Activated T-helper 1 cell treated with anti-CD3 and anti-CD28 coated beads, Interleukin-12 subunit alpha, Interleukin-12 subunit beta, Interleukin-2, Interleukin-4 antibody, amounts not matched to agents 30 ng/mL and 10 ng/mL and 1 ng/mL, durations not matched to agents 14 hours and 24 hours and 36 hours (primary cell): Measurements from ENCODE around the gene MAST2. TPM values are rescaled to one million over a fixed set of nuclear protein-coding genes. Genes with fewer than 3 reads are reported as not detected.
"Not testable (repeated sequence)": the region's sequence is repeated elsewhere in the genome, so short reads cannot be mapped to it uniquely, and the experiment has no call there.

ENCODE experiments used
- DNase-seq: peaks from one replicate; pipeline ENCODE4 v3.0.0; 2021; ENCODE audit warnings: low spot score
- H3K27ac Mint-ChIP-seq: one replicate; pipeline ENCODE4 v1.8.0; 2021; ENCODE audit warnings: mild to moderate bottlenecking, mixed read lengths
- H3K27me3 Mint-ChIP-seq: one replicate; pipeline ENCODE4 v1.8.0; 2022; ENCODE audit warnings: mild to moderate bottlenecking, moderate library complexity, mixed read lengths; ENCODE audit not compliant: insufficient read depth
- H3K36me3 Mint-ChIP-seq: one replicate; pipeline ENCODE4 v1.8.0; 2021; ENCODE audit warnings: low read depth, mixed read lengths
- H3K4me1 Mint-ChIP-seq: one replicate; pipeline ENCODE4 v1.8.0; 2021; ENCODE audit warnings: low read depth, mixed read lengths
- H3K4me3 Mint-ChIP-seq: one replicate; pipeline ENCODE4 v1.8.0; 2021; ENCODE audit warnings: mild to moderate bottlenecking, moderate library complexity, mixed read lengths
- H3K9me3 Mint-ChIP-seq: one replicate; pipeline ENCODE4 v1.8.0; 2021; ENCODE audit warnings: mixed read lengths
- intact Hi-C: fragments of 100-400 bp; cut with micrococcal nuclease; formaldehyde crosslinking; loops from one replicate; pipeline ENCODE4 v1.15.1; 2024
- total RNA-seq: library from RNA; stranded (reverse); gene quantifications from 2 replicates; pipeline ENCODE4 v1.2.3, GENCODE V29; 2022

The MAST2 gene
- total RNA-seq, 1 donor from 2014 or later = 32.0 TPM

DNA sequence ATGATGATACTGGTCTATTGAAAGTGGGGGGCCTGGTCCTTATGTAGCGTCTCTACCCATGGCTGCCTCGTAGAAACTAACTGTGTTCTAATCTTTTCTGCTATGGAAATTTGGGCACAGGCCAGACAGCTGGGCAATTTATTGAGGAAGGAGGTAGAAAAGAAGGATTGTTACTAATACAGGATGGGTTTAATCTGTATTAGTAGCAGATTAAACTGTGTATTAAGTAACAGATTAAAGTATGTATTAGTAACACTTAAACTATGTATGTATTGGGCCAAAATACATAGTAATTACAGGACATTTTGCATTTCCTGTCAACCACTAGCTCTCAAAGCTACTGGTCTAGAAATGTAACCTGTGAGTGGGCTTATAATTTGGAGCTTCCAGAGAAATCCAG, 142.0 kb downstream of the MAST2 start:
- peaks cover 2% of the 10 kb centered on the region for H3K36me3 Mint-ChIP-seq
- no peaks in the 10 kb centered on the region for H3K9me3 Mint-ChIP-seq
- H3K4me1 Mint-ChIP-seq = no peaks in the 10 kb centered on the region
- no peak for DNase-seq
- intact Hi-C loops = no loop called here
- H3K4me3 Mint-ChIP-seq = no peak overlapping the region
- H3K27ac Mint-ChIP-seq = no peak overlapping the region
- no peaks in the 10 kb centered on the region for H3K27me3 Mint-ChIP-seq

DNA sequence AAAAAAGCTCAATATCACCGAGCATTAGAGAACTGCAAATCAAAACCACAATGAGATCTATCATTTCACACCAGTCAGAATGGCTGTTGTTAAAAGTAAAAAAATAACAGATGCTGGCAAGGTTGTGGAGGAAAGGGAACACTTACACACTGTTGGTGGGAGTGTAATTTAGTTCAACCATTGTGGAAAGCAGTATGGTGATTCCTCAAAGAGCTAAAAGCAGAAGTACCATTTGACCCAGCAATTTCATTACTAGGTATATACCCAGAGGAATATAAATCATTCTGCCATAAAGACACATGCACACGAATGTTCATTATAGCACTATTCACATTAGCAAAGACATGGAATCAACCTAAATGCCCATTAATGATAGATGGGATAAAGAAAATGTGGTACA, 146.1 kb downstream of the MAST2 start:
- not testable (repeated sequence) for H3K36me3 Mint-ChIP-seq

GRCh38 chr1:45952072-45952471, 148.7 kb downstream of the MAST2 start:
- Mint-ChIP-seq H3K4me1 (no peaks in the 10 kb centered on the region), H3K4me3 (no peak overlapping the region), H3K9me3 (no peaks in the 10 kb centered on the region), H3K36me3 (peaks cover 2% of the 10 kb centered on the region), H3K27me3 (no peaks in the 10 kb centered on the region), H3K27ac (no peak overlapping the region)
- DNase-seq = no peak
- intact Hi-C loops = no loop called here

More for the DNA sequence above, 146.1 kb downstream of the MAST2 start:
- DNase-seq, H3K9me3 Mint-ChIP-seq, H3K4me1 Mint-ChIP-seq, intact Hi-C loops, H3K4me3 Mint-ChIP-seq, H3K27me3 Mint-ChIP-seq, H3K27ac Mint-ChIP-seq: not testable (repeated sequence)

GRCh38 chr1:45953934-45954847, 150.8 kb downstream of the MAST2 start:
- Mint-ChIP-seq H3K27ac (no peak overlapping the region), H3K9me3 (no peaks in the 10 kb centered on the region), H3K36me3 (no peaks in the 10 kb centered on the region), H3K4me1 (no peaks in the 10 kb centered on the region), H3K27me3 (no peaks in the 10 kb centered on the region), H3K4me3 (no peak overlapping the region)
- intact Hi-C loops = no loop called here
- no peak for DNase-seq

- Mint-ChIP-seq H3K36me3 (peaks cover 4% of the 10 kb centered on the region), H3K4me3 (no peak overlapping the region), H3K27me3 (no peaks in the 10 kb centered on the region), H3K4me1 (no peaks in the 10 kb centered on the region), H3K27ac (no peak overlapping the region), H3K9me3 (no peaks in the 10 kb centered on the region)
- no peak for DNase-seq
- intact Hi-C loops = no loop called here
Measured at GRCh38 chr1:45957684-45958083, 154.3 kb downstream of the MAST2 start.

GRCh38 chr1:45958317-45958716, 154.9 kb downstream of the MAST2 start:
- H3K27ac Mint-ChIP-seq = no peak overlapping the region
- no peak for DNase-seq

DNA sequence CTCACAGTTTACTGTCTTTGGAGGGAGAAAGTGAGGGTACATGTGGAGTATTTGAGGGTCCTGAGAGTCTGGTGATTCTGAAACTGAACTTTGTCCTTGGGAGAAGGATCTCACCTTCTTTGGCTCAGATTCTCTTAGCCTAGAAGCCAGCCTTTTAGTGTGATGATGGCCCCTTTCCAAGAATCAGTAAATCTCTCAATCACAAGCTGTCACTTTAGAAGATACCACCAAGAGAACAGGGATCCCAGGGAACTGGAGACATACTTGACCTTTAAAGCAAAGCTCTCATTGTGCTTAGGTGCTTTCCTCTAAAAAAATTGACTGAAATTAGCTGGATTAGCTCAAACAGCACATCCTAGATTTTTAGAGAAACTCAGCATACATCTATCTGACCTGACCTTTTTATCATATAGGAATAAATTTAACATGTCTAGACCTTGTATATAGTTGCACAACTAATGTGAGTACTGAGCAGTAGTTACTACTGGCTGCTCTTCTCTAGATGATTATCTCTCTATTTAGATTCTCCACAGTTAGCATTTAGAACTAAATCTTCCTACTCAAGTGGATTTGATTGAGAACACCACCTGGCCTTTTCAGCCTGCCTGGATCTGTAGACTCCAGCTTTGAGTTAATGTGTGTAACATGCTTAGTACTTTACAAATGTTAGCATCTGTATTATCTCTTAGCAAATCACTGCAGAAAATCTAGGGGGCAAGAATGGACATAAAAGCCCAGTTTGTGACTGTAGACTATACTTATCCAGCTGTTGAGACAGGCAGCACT, 157.7 kb downstream of the MAST2 start:
- no peak for DNase-seq
- H3K27ac Mint-ChIP-seq = no peak overlapping the region
- H3K27me3 Mint-ChIP-seq = no peaks in the 10 kb centered on the region
- peaks cover 11% of the 10 kb centered on the region for H3K36me3 Mint-ChIP-seq
- no peak overlapping the region for H3K4me3 Mint-ChIP-seq
- H3K4me1 Mint-ChIP-seq = no peaks in the 10 kb centered on the region
- intact Hi-C loops = no loop called here
- no peaks in the 10 kb centered on the region for H3K9me3 Mint-ChIP-seq

More at GRCh38 chr1:45958317-45958716, 154.9 kb downstream of the MAST2 start:
- Mint-ChIP-seq H3K36me3 (peaks cover 4% of the 10 kb centered on the region), H3K4me1 (no peaks in the 10 kb centered on the region), H3K4me3 (no peak overlapping the region), H3K27me3 (no peaks in the 10 kb centered on the region), H3K9me3 (no peaks in the 10 kb centered on the region)
- intact Hi-C loops = no loop called here

GRCh38 chr1:45961936-45962335, 158.5 kb downstream of the MAST2 start:
- H3K4me3 Mint-ChIP-seq, DNase-seq, H3K27ac Mint-ChIP-seq, H3K4me1 Mint-ChIP-seq, intact Hi-C loops, H3K9me3 Mint-ChIP-seq, H3K27me3 Mint-ChIP-seq: not testable (repeated sequence)
- peaks cover 11% of the 10 kb centered on the region for H3K36me3 Mint-ChIP-seq

GRCh38 chr1:45968941-45969666, 165.7 kb downstream of the MAST2 start:
- DNase-seq = no peak
- no peaks in the 10 kb centered on the region for H3K9me3 Mint-ChIP-seq
- H3K4me3 Mint-ChIP-seq = no peak overlapping the region
- H3K4me1 Mint-ChIP-seq = no peaks in the 10 kb centered on the region
- H3K27ac Mint-ChIP-seq = no peak overlapping the region
- H3K27me3 Mint-ChIP-seq = no peaks in the 10 kb centered on the region
- peaks cover 7% of the 10 kb centered on the region for H3K36me3 Mint-ChIP-seq
- intact Hi-C loops = no loop called here

DNA sequence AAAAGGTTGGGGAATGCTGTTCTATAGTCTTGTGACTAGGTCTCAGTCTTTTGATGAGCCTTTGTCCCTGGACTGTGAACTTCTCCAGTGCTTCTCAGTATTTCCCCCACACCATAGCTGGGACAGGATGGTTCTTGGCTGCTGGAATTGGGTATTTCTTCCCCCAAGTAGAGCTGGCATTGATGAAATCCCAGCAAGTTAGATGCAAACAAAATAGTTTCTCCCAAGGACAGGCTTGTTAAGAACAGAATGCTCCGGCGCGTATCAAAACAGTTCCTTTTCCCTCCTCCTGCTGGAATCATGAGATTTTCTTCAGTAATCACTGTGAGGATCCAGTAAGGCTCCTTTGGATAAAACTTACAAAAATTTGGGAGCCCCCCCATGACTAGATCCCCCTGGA, 166.5 kb downstream of the MAST2 start:
- Mint-ChIP-seq H3K36me3 (peaks cover 5% of the 10 kb centered on the region), H3K27me3 (no peaks in the 10 kb centered on the region), H3K4me3 (no peak overlapping the region), H3K4me1 (no peaks in the 10 kb centered on the region), H3K9me3 (no peaks in the 10 kb centered on the region), H3K27ac (no peak overlapping the region)
- intact Hi-C loops = no loop called here
- no peak for DNase-seq

- H3K4me1 Mint-ChIP-seq = no peaks in the 10 kb centered on the region
- no peak for DNase-seq
- intact Hi-C loops = no loop called here
- no peak overlapping the region for H3K4me3 Mint-ChIP-seq
- H3K27ac Mint-ChIP-seq = no peak overlapping the region
- no peaks in the 10 kb centered on the region for H3K9me3 Mint-ChIP-seq
- no peaks in the 10 kb centered on the region for H3K36me3 Mint-ChIP-seq
- no peaks in the 10 kb centered on the region for H3K27me3 Mint-ChIP-seq
Measured at GRCh38 chr1:45971335-45971734, 167.9 kb downstream of the MAST2 start.

DNA sequence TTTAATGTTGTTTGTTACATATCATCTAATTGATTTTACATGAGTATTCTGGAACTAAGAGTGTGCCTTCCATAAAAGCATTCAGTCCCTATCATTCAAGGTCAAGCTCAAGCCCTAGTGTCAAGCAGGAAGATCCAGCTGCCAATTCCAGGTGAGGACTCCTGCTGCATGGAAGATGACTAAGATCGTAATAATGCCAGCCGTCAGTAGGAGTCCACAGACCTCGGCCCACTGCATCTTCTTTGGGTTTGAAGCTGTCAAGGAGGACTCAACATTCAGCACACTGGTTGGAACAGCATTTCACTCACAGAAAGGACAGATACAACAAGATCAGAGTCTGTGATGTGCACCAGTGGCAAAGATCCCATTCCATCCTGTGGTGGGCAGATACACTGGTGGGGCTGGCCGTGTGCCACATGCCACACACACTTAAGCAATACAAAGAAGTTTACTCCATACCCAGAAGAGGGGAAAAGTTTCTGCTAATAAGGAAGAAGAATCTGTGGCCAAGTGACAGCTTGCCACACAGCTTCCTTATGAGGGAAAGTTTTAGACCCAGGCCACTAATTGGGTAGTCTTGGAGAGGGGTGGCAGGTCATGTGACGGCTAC, 168.6 kb downstream of the MAST2 start:
- no peaks in the 10 kb centered on the region for H3K36me3 Mint-ChIP-seq
- no peaks in the 10 kb centered on the region for H3K9me3 Mint-ChIP-seq
- DNase-seq = no peak
- H3K27me3 Mint-ChIP-seq = no peaks in the 10 kb centered on the region
- no peak overlapping the region for H3K4me3 Mint-ChIP-seq
- no peak overlapping the region for H3K27ac Mint-ChIP-seq
- no peaks in the 10 kb centered on the region for H3K4me1 Mint-ChIP-seq
- intact Hi-C loops = no loop called here
